HEK293 (cell line): Measurements from ENCODE around the gene CDC14B.
A peak's percentile ranks its signal among the peaks of the same experiment; 100 is the strongest.

Experiments used
- AEBP2 ChIP-seq: fragments of 450-650 bp; formaldehyde crosslinking; IDR thresholded peaks from 2 replicates; pipeline ENCODE4 v1.5.1; 2016; ENCODE audit warnings: missing biosample characterization, missing genetic modification characterization, borderline replicate concordance
- ATF2 ChIP-seq: fragments of 450-650 bp; formaldehyde crosslinking; IDR thresholded peaks from 2 replicates; pipeline ENCODE4 v1.5.1; 2016; ENCODE audit warnings: missing biosample characterization, missing genetic modification characterization, low read depth
- GLIS2 ChIP-seq: fragments of 450-650 bp; formaldehyde crosslinking; IDR thresholded peaks from 2 replicates; pipeline ENCODE4 v1.5.1; 2016; ENCODE audit warnings: missing biosample characterization, missing genetic modification characterization
- HOXA7 ChIP-seq: sonication (generic); formaldehyde crosslinking; IDR thresholded peaks from 2 replicates; pipeline ENCODE4 v1.8.1; 2022; ENCODE audit warnings: missing genetic modification reagents, borderline replicate concordance
- HOXC10 ChIP-seq: sonication (generic); formaldehyde crosslinking; IDR thresholded peaks from 2 replicates; pipeline ENCODE4 v1.8.1; 2023; ENCODE audit warnings: mild to moderate bottlenecking, missing genetic modification reagents
- INSM2 ChIP-seq: fragments of 450-650 bp; formaldehyde crosslinking; IDR thresholded peaks from 2 replicates; pipeline ENCODE4 v1.5.1; 2016; ENCODE audit warnings: missing biosample characterization, missing genetic modification characterization
- PRDM10 ChIP-seq: fragments of 450-650 bp; formaldehyde crosslinking; IDR thresholded peaks from 2 replicates; pipeline ENCODE4 v1.5.1; 2016; ENCODE audit warnings: missing biosample characterization, missing genetic modification characterization
- PRDM6 ChIP-seq: fragments of 450-650 bp; formaldehyde crosslinking; IDR thresholded peaks from 2 replicates; pipeline ENCODE4 v1.5.1; 2017; ENCODE audit warnings: missing biosample characterization, missing genetic modification characterization
- RBAK ChIP-seq: fragments of 450-650 bp; formaldehyde crosslinking; IDR thresholded peaks from 2 replicates; pipeline ENCODE4 v1.5.1; 2016; ENCODE audit warnings: missing biosample characterization, missing genetic modification characterization
- SETDB1 ChIP-seq: IDR thresholded peaks from one replicate; pipeline ENCODE4 v1.6.1; 2017; ENCODE audit warnings: mild to moderate bottlenecking, low read length, moderate library complexity, mixed read lengths; ENCODE audit not compliant: insufficient read length
- ZBTB1 ChIP-seq: fragments of 450-650 bp; formaldehyde crosslinking; IDR thresholded peaks from 2 replicates; pipeline ENCODE4 v1.5.1; 2016; ENCODE audit warnings: missing biosample characterization, missing genetic modification characterization
- ZBTB20 ChIP-seq: fragments of 450-650 bp; formaldehyde crosslinking; IDR thresholded peaks from 2 replicates; pipeline ENCODE4 v1.5.1; 2016; ENCODE audit warnings: missing biosample characterization, missing genetic modification characterization
- ZBTB48 ChIP-seq: fragments of 450-650 bp; formaldehyde crosslinking; IDR thresholded peaks from 2 replicates; pipeline ENCODE4 v1.5.1; 2016; ENCODE audit warnings: missing biosample characterization, missing genetic modification characterization
- ZNF140 ChIP-seq: fragments of 450-650 bp; formaldehyde crosslinking; IDR thresholded peaks from 2 replicates; pipeline ENCODE4 v1.5.1; 2016; ENCODE audit warnings: missing biosample characterization, missing genetic modification characterization
- ZNF174 ChIP-seq: fragments of 450-650 bp; formaldehyde crosslinking; IDR thresholded peaks from 2 replicates; pipeline ENCODE4 v1.5.0; 2017; ENCODE audit warnings: missing biosample characterization, mild to moderate bottlenecking, missing genetic modification characterization
- ZNF19 ChIP-seq: fragments of 450-650 bp; formaldehyde crosslinking; IDR thresholded peaks from 2 replicates; pipeline ENCODE4; 2016; ENCODE audit warnings: missing biosample characterization, missing genetic modification characterization, low read depth
- ZNF202 ChIP-seq: fragments of 450-650 bp; formaldehyde crosslinking; IDR thresholded peaks from 2 replicates; pipeline ENCODE4 v1.5.1; 2016; ENCODE audit warnings: missing biosample characterization, missing genetic modification characterization, borderline replicate concordance
- ZNF248 ChIP-seq: fragments of 450-650 bp; formaldehyde crosslinking; IDR thresholded peaks from 2 replicates; pipeline ENCODE4 v1.5.1; 2017; ENCODE audit warnings: missing biosample characterization, missing genetic modification characterization
- ZNF302 ChIP-seq: fragments of 450-650 bp; formaldehyde crosslinking; IDR thresholded peaks from 2 replicates; pipeline ENCODE4 v1.5.1; 2016; ENCODE audit warnings: missing biosample characterization, missing genetic modification characterization, low read depth
- ZNF366 ChIP-seq: fragments of 450-650 bp; formaldehyde crosslinking; conservative IDR thresholded peaks from 2 replicates; pipeline ENCODE4 v1.5.1; 2016; ENCODE audit warnings: missing biosample characterization, missing genetic modification characterization
- ZNF394 ChIP-seq: fragments of 450-650 bp; formaldehyde crosslinking; IDR thresholded peaks from 2 replicates; pipeline ENCODE4 v1.5.1; 2016; ENCODE audit warnings: missing biosample characterization, missing genetic modification characterization, mild to moderate bottlenecking, moderate library complexity, borderline replicate concordance
- ZNF473 ChIP-seq: fragments of 450-650 bp; formaldehyde crosslinking; IDR thresholded peaks from 2 replicates; pipeline ENCODE4 v1.5.1; 2017; ENCODE audit warnings: missing biosample characterization, missing genetic modification characterization
- ZNF585B ChIP-seq: fragments of 450-650 bp; formaldehyde crosslinking; IDR thresholded peaks from 2 replicates; pipeline ENCODE4 v1.5.1; 2016; ENCODE audit warnings: missing biosample characterization, missing genetic modification characterization
- ZNF645 ChIP-seq: fragments of 450-650 bp; formaldehyde crosslinking; IDR thresholded peaks from 2 replicates; pipeline ENCODE4; 2016; ENCODE audit warnings: missing biosample characterization, missing genetic modification characterization
- ZNF701 ChIP-seq: fragments of 450-650 bp; formaldehyde crosslinking; IDR thresholded peaks from 2 replicates; pipeline ENCODE4 v1.5.1; 2016; ENCODE audit warnings: missing biosample characterization, missing genetic modification characterization
- ZNF747 ChIP-seq: fragments of 450-650 bp; formaldehyde crosslinking; IDR thresholded peaks from 2 replicates; pipeline ENCODE4 v1.5.1; 2016; ENCODE audit warnings: missing biosample characterization, missing genetic modification characterization
- ZNF785 ChIP-seq: fragments of 450-650 bp; formaldehyde crosslinking; IDR thresholded peaks from 2 replicates; pipeline ENCODE4 v1.5.1; 2016; ENCODE audit warnings: missing biosample characterization, missing genetic modification characterization
- ZNF843 ChIP-seq: fragments of 450-650 bp; formaldehyde crosslinking; IDR thresholded peaks from 2 replicates; pipeline ENCODE4 v1.5.1; 2016; ENCODE audit warnings: missing biosample characterization, missing genetic modification characterization
- ZSCAN23 ChIP-seq: fragments of 450-650 bp; formaldehyde crosslinking; IDR thresholded peaks from 2 replicates; pipeline ENCODE4 v1.5.1; 2016; ENCODE audit warnings: missing biosample characterization, missing genetic modification characterization

The CDC14B gene

GRCh38 chr9:96618209-96619123 lies 1.2 kb downstream of the CDC14B start (continued):
- 0 out of 2 replicates have a peak, but pooled peaks have one; percentile 35 for TF ChIP-seq ATF2
- no peak for TF ChIP-seq HOXC10 (CRISPR knock-in tag)
- TF ChIP-seq ZBTB48 (tag by site-specific recombination) = peak; percentile 44
- TF ChIP-seq ZNF701 (tag by site-specific recombination) = no peak
- no peak for TF ChIP-seq ZNF140
- no peak for TF ChIP-seq PRDM6
- TF ChIP-seq ZNF19 (tag by site-specific recombination) = no peak
- TF ChIP-seq ZBTB1 (tag by site-specific recombination) = no peak
- TF ChIP-seq HOXA7 (CRISPR knock-in tag) = no peak
- TF ChIP-seq INSM2 (tag by site-specific recombination) = peak; percentile 79
- TF ChIP-seq AEBP2 (tag by site-specific recombination) = no peak
- no peak; the same call in 1 of the 2 replicates for TF ChIP-seq ZNF366 (tag by site-specific recombination)
- TF ChIP-seq ZBTB20 = peak; percentile 84
- no peak for TF ChIP-seq ZNF473
- TF ChIP-seq GLIS2 (tag by site-specific recombination) = peak; percentile 94
- no peak for TF ChIP-seq ZNF785
- no peak for TF ChIP-seq ZSCAN23 (tag by site-specific recombination)
- no peak for TF ChIP-seq RBAK
- no peak for TF ChIP-seq ZNF394 (tag by site-specific recombination)
- no peak for TF ChIP-seq SETDB1
- no peak for TF ChIP-seq ZNF248 (tag by site-specific recombination)
- TF ChIP-seq ZNF174 (tag by site-specific recombination) = no peak
- TF ChIP-seq ZNF202 (tag by site-specific recombination) = no peak
- TF ChIP-seq ZNF302 (tag by site-specific recombination) = no peak
- no peak for TF ChIP-seq ZNF645
- no peak for TF ChIP-seq ZNF585B (tag by site-specific recombination)
- peak; percentile 79 for TF ChIP-seq ZNF843 (tag by site-specific recombination)
- TF ChIP-seq ZNF747 (tag by site-specific recombination) = no peak
- no peak for TF ChIP-seq PRDM10 (tag by site-specific recombination)
